ENCODE data around the gene HDDC3. TPM values are rescaled to one million over a fixed set of nuclear protein-coding genes. Genes with fewer than 3 reads are reported as not detected.

Gene HDDC3
- total and polyA plus RNA-seq, 9 of the 15 experiments (the other 6 are each of a cell fraction or from before 2014, with no cell fraction given): 14.9 to 55.8 (median 36.9) TPM

DNA sequence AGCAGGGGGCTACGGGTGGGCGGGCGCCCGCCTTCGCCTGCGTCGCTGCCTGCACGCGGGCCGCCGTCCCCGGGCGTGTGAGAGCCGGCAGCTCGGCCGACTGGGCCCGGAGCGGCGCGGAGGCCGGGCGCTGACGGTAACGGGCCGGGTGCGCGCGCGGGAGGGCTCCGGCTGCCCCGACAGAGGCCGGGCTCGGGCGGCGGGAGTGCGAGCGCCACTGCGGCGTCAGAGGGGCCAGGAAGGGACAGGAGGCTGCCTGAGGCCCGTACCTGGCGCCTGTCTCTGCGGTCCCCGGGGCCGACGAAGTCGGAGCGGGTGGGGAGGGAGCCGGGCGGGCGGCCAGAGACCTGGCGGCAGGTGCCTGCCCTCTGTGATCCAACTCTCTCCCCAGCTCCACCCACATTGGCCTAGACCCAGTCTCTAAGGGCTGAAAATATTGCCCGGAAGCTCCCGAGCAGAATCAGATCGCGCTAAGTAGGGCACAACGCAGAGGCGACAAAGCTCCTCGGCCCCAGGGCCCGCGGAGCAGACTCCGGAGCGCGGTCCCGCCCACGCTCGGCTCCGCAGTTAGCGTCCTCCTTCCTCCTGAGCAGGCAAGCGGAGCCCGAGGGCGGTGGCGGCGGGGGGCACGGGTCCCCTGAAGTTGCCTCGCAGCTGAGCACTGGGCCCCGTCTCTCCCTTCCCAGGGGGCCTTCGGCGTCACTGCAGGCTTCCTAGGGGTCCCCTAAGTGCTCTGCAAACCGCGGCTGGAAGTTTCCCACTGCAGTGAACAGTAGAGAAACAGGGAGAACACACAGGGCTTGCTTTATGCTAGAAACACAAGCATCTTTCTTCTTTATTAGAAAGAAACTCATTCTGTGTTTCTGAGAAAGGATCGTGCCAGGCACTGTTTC lies 29.3 kb downstream of the HDDC3 start, which contains the start of gene MAN2A2 (continued):
- TF ChIP-seq XRCC3 (IDR thresholded peaks at IDR 0.05): no peak
- TF ChIP-seq PHTF2 (CRISPR knock-in tag; IDR thresholded peaks at IDR 0.05): no peak
- TF ChIP-seq ZNF324 (CRISPR knock-in tag; IDR thresholded peaks at IDR 0.05): no peak
- no peak for TF ChIP-seq ZNF239 (CRISPR knock-in tag; IDR thresholded peaks at IDR 0.05)
- no peak for TF ChIP-seq RBM25 (IDR thresholded peaks at IDR 0.05; ENCODE audit: low read depth, low read length, severe bottlenecking)
- peak; percentile 77 to 80 for TF ChIP-seq NRF1 (conservative IDR thresholded peaks at IDR 0.05 in 1 of 2, IDR thresholded peaks at IDR 0.05 in 1 of 2)
- TF ChIP-seq PPARD (CRISPR knock-in tag; IDR thresholded peaks at IDR 0.05): no peak
- peak; percentile 50 for TF ChIP-seq CREM (IDR thresholded peaks at IDR 0.05; ENCODE audit: low read depth)
- TF ChIP-seq, protein P1, sequence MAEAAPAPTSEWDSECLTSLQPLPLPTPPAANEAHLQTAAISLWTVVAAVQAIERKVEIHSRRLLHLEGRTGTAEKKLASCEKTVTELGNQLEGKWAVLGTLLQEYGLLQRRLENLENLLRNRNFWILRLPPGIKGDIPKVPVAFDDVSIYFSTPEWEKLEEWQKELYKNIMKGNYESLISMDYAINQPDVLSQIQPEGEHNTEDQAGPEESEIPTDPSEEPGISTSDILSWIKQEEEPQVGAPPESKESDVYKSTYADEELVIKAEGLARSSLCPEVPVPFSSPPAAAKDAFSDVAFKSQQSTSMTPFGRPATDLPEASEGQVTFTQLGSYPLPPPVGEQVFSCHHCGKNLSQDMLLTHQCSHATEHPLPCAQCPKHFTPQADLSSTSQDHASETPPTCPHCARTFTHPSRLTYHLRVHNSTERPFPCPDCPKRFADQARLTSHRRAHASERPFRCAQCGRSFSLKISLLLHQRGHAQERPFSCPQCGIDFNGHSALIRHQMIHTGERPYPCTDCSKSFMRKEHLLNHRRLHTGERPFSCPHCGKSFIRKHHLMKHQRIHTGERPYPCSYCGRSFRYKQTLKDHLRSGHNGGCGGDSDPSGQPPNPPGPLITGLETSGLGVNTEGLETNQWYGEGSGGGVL (CRISPR knock-in tag; IDR thresholded peaks at IDR 0.05): no peak
- TF ChIP-seq, protein P2, sequence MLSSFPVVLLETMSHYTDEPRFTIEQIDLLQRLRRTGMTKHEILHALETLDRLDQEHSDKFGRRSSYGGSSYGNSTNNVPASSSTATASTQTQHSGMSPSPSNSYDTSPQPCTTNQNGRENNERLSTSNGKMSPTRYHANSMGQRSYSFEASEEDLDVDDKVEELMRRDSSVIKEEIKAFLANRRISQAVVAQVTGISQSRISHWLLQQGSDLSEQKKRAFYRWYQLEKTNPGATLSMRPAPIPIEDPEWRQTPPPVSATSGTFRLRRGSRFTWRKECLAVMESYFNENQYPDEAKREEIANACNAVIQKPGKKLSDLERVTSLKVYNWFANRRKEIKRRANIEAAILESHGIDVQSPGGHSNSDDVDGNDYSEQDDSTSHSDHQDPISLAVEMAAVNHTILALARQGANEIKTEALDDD (IDR thresholded peaks at IDR 0.05): no peak
- no peak for TF ChIP-seq MEF2A (IDR thresholded peaks at IDR 0.05; ENCODE audit: control insufficient read depth, low read depth, low read length)
- no peak for TF ChIP-seq ILF3 (IDR thresholded peaks at IDR 0.05; ENCODE audit: borderline replicate concordance)
- TF ChIP-seq, protein P3, sequence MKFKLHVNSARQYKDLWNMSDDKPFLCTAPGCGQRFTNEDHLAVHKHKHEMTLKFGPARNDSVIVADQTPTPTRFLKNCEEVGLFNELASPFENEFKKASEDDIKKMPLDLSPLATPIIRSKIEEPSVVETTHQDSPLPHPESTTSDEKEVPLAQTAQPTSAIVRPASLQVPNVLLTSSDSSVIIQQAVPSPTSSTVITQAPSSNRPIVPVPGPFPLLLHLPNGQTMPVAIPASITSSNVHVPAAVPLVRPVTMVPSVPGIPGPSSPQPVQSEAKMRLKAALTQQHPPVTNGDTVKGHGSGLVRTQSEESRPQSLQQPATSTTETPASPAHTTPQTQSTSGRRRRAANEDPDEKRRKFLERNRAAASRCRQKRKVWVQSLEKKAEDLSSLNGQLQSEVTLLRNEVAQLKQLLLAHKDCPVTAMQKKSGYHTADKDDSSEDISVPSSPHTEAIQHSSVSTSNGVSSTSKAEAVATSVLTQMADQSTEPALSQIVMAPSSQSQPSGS (CRISPR knock-in tag; IDR thresholded peaks at IDR 0.05): no peak
- TF ChIP-seq ZNF146 (CRISPR knock-in tag; IDR thresholded peaks at IDR 0.05; ENCODE audit: unreplicated experiment): no peak
- TF ChIP-seq ETV5 (CRISPR knock-in tag; IDR thresholded peaks at IDR 0.05; ENCODE audit: low read depth): no peak
